ENCODE results near the gene MS4A4E.

- TF ChIP-seq EZH2phosphoT487 (IDR thresholded peaks at IDR 0.05; ENCODE audit: unreplicated experiment) = no peak
- no peak for TF ChIP-seq POLR2AphosphoS5 (IDR thresholded peaks at IDR 0.05; ENCODE audit: low read depth)
- TF ChIP-seq, protein P1, sequence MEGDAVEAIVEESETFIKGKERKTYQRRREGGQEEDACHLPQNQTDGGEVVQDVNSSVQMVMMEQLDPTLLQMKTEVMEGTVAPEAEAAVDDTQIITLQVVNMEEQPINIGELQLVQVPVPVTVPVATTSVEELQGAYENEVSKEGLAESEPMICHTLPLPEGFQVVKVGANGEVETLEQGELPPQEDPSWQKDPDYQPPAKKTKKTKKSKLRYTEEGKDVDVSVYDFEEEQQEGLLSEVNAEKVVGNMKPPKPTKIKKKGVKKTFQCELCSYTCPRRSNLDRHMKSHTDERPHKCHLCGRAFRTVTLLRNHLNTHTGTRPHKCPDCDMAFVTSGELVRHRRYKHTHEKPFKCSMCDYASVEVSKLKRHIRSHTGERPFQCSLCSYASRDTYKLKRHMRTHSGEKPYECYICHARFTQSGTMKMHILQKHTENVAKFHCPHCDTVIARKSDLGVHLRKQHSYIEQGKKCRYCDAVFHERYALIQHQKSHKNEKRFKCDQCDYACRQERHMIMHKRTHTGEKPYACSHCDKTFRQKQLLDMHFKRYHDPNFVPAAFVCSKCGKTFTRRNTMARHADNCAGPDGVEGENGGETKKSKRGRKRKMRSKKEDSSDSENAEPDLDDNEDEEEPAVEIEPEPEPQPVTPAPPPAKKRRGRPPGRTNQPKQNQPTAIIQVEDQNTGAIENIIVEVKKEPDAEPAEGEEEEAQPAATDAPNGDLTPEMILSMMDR (conservative IDR thresholded peaks at IDR 0.05; ENCODE audit: low read depth in 2 of 2) = no peak
- no peak for TF ChIP-seq ETS1 (IDR thresholded peaks at IDR 0.05)
These were observed 9.5 kb upstream of the MS4A4E start for GRCh38 chr11:60252213-60253108.
